HG02571 (cell line): ENCODE data around the gene ZDHHC7.

ENCODE experiments used
- ATAC-seq: cut with Tn5 transposase; IDR thresholded peaks from one replicate; pipeline ENCODE4 v1.9.1; 2021; ENCODE audit warnings: mild to moderate bottlenecking, moderate library complexity; ENCODE audit not compliant: unreplicated experiment

ZDHHC7 gene

DNA sequence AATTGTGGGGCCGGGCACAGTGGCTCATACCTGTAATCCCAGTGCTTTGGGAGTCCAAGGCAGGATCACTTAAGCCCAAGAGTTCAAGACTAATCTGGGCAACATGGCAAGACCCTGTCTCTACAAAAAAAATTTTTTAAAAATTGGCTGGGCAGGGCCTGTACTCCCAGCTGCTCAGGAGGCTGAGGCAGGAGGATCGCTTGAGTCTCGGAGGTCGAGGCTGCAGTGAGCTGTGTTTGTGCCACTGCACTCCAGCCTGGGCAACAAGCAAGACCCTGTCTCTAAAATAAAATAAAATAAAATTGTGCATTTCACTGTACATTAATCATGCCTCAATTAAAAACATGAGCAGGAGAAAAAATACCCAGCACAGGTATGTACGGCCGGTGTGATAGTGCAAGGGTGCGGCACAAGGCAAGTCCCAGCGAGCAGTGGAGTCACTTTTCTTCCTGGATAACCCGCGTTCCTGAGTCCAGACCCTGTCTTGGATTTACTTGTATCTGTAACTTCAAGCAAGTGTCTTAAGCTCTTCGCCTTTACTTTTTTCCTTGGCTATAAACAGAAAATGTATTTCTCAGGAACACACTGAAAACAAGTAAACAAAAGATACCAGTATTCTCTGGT is 11.4 kb downstream of the ZDHHC7 start:
- no peak for ATAC-seq

DNA sequence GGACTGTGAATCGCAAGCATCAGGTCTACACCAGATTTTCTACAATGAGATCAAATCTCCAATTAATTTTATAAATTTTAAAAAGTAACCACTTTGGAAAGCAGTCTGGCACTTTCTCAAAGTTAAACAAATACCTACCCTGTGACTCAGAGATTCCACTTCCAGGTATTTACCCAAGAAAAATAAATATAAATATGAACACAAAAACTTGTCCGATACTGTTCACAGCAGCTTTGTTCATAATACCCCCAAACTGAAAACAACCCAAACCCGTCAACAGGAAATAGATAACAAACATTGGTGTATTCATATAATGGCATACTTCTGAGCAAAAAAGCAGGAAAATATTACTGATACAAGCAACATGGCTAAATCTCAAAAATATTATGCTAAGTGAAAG is 12.1 kb downstream of the ZDHHC7 start:
- ATAC-seq: no peak

DNA sequence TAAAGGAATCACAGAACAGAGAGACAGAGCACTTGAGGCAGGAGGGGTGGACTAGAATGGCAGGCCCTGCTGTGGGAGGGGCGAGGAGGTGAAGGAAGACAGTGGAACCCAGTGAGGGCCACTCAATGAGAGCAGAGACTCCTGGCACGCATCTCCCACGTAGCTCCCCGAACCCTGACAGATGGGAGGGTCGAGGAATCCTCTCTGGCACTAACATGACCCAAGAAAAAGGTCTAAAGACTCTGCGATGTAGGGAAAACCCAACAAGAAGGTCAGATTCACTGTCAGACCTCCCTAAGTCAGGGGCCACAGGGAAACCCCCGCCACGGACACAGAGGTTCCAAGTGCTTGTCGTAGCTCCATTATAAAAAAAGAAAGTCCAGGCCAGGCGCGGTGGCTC is 15.0 kb downstream of the ZDHHC7 start:
- ATAC-seq: no peak

DNA sequence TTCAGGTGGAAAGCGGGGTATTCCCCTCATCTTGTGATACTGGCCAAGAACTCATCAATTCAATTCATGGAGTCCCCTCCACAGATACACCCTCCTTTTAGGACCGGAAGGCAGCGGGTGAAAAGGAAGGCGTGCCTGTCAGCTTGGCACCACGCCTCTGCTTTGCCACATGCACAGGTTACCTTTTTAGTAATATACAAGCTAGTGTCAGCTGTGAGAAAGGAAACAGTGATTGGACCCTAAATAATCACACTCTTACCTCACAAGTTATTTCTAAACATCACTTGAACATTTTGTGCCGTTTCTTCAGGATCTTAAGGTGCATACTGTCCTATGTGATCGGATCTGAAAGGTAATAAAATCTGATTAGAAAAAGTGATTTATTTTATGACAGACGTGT is 15.7 kb downstream of the ZDHHC7 start:
- ATAC-seq: no peak

DNA sequence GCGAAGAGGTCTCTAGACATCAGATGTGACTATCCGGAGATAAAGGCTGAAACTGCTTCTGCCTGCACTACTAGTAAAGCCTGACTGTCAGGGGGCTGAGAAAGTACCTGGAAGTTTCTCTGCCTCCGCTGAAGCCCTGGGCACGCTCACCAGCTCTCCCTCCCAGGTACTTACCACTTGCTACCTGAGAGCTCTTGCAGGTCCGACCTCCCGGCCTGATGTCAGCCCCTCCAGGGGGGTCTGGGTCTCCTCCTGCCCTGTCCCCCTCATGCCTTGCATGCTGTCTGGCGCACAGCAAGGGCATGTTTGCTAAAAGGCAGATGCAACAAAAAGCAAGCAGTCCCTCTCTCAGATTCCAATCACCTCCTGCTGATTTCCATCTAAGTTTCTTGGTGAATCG is 17.4 kb downstream of the ZDHHC7 start:
- ATAC-seq: no peak

DNA sequence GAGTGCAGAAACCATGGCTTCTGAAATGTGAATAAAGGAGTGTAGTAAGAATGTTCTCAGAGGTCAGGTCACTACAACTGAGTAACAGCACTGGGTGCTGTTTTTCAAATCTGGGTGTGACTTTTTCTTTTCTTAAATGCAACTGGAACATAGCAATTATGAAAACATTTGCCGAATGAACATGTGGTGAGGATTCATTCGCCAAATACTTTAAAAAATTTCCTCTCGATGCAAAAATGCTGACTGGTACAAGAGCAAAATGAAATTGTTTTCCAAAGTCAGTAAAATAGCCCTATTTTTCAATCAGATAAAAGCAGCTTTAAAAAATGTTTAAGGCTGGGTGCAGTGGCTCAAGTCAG is 18.6 kb downstream of the ZDHHC7 start:
- no peak for ATAC-seq

- no peak for ATAC-seq
Measured at GRCh38 chr16:84990782-84991181, 20.6 kb downstream of the ZDHHC7 start.

DNA sequence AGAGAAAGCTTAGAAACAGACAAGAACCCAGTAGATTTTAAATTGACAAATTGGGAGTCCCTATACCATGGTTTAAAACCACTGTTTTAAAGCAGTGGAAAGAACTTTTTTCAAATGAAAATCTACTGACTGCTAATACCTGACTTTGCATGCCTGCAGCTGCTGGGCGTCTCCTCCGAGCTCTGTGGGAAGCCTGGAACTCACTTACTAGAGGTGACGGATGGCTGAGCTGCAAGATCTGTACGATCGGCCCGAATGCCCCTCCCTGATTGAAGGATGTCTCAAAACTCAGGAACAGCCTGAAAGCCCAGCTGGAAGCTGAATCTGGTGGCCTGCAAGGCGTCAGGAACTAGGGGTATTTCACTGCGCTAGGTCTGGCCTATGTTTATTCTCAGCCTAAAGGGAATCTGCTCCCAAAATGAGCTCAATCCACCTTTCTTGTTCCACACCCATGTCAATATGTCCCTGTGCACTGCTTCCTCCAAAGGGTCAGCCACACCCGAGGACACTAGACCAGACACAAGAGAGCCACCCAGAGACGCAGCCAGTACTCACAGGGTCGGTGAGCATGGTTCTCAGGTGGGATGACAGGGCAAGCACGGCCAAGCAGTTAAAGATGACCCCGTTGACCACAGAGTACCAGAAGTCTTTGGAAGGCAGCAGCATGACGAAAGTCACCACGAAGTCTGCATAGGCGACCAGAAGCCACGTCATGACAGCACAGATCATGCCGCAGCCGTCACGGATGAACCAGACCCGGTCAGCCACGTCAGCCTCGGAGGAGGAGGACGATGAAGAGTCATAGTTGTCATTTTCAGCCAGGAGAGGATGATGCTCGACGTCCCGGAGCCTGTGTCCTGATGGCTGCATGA is 21.4 kb downstream of the ZDHHC7 start:
- ATAC-seq: no peak

GRCh38 chr16:84988328-84989080 is 22.8 kb downstream of the ZDHHC7 start:
- ATAC-seq: no peak

- no peak for ATAC-seq
Measured at GRCh38 chr16:84986879-84987278, 24.5 kb downstream of the ZDHHC7 start.

GRCh38 chr16:84986102-84986501 is 25.2 kb downstream of the ZDHHC7 start:
- ATAC-seq: no peak

DNA sequence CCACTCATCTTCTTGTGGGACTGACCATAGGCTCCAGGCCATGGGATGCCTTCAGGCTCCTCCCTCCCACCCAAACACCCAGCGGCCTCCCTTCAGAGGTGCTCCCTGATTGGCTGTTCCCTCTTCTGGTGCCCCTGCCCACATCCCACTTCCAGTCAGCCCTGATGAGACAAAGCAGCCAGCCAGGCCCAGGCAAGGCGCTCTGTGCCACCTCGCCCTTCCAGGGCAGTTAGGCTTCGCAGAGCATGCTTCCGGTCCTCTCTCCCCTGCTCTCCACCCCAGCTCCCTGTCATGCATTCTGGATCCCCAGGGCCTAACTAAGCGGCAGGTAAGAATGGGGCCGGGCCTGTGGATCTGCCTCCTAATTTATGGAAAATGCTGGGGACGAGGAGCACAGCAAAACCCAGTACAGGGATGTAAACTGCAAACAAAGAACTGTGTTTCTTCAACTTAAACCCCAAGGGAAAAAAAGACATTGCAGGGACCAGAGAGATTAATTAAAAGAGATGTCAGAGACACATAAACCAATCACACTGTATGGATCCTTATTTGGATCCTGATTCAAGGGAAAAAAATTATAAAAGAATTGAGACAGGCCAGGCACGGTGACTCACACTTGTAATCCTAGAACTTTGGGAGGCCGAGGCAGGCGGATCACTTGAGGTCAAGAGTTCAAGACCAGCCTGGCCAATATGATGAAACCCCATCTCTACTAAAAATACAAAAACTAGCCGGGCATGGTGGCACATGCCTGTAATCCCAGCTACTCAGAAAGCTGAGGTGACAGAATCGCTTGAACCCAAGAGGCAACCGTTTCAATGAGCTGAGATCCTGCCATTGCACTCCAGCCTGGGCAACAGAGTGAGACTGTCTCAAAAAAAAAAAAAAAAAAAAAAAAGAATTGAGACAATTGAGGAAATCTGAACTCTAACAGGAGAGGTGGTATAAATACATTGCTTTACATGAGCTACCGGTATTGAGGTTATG is 26.0 kb downstream of the ZDHHC7 start:
- no peak for ATAC-seq

DNA sequence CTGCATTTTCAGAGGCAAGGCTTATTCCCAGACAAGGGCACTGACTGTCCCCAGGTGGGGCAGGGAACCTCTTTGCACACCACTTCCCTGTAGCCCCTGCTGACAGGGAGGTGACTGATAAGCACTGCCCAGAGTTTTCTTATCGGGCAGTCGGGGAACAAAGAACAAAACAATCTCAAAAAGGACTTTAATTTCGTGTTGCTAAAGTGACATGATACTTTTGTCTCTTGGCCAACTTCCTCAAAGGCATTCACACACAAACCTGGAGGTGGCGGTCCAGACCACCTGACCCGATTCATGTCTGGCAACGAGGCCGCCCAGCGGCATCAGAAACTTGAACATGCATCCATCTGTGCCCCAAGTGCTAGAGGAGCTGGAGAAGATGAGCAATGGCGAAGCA is 28.9 kb downstream of the ZDHHC7 start:
- no peak for ATAC-seq

DNA sequence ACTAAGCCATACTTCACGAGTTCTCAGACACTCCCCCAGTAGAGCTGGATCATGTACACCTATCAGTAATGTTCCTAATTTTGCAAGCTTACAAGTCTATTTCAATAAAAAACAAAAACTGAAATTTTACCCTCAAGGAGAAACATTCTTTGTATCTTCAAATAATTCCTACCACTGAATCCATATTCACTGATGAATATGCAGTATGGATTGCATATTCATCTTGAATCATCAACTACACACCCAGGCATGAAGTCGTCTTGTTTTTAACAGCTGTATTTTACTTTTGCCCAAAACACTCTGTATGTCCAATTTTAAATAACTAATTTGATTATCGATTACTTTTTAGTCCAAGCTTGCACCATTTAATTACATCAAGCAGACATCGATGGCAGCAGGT is 31.8 kb downstream of the ZDHHC7 start:
- no peak for ATAC-seq

GRCh38 chr16:84976644-84977400 is 34.5 kb downstream of the ZDHHC7 start:
- ATAC-seq: no peak

DNA sequence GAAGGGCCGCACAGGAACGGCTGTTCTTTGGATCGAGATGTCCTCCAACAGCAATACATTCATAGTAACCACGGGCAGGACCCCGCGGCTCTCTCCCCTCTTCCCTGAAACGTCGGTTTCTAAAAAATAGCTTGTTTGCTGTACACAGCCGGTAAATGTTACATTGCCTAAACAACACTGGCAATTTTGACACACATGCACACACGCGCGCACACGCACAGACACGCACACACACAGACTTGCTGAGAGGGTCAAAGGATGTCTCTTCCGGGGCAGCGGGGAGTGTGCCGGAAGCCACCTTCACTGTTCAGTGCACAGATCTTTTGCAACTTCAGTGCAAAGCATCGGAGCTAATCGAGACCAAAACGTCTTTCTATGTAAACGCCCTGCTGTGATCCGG is 35.8 kb downstream of the ZDHHC7 start:
- ATAC-seq: no peak

DNA sequence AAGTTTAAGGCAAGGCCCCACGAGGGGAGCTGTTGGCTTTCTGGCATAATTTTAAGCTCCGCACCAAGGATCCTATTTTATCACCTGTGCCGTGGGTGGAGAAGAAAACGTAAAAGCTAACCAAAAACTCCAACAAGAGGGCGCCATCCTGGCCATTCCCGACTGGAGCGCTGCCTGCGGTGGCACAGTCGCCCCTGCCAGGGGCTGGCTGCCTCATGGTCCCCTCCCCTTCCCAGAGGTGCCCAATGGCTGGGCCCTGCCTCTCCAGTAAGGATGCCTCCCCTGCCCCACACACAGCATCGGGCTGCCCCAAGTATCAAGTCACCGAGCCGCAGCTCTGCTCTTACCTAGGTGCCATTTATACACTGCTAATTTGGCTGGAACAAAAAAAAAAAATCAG is 36.3 kb downstream of the ZDHHC7 start:
- ATAC-seq: no peak

DNA sequence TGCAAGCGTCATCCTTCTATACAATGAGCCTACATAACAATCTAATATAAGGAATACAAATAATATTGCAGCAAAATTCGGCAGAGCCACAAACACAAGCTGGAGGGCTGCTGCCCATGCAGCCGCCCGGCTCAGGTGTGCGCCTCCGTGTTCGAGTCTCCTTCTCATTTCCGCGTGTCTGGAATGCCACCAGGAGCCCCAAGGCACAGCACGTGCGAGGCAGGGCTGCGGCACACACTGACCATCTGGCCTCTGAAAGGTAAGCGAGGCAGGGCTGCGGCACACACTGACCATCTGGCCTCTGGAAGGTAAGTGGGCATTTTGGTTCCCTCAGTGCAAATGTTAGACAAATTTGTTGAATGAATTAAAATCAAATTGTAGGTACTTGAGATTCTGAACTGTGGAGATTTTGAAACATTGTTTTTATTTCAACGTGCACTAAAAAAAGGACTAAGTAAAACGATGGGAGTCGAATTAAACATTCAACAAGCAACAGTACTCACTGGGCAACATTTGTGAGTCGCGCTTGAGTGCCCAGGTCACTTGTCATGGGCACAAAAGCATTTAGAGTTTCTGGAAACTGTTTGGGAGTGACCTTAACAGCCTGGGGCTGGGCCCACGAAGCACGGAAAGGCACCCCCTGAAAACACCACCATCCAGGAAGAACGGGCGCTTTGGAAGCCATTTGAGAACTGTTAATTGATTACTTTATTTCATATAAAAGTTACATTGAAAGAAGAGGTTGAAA is 37.4 kb downstream of the ZDHHC7 start:
- no peak for ATAC-seq

- ATAC-seq: no peak
Measured at GRCh38 chr16:84973236-84973635, 38.1 kb downstream of the ZDHHC7 start.
